Measurements from ENCODE around the gene FAM170B.

FAM170B gene

GRCh38 chr10:49139028-49139845 is 5.4 kb upstream of the FAM170B start:
- Histone ChIP-seq H3K4me1 (ENCODE audit: control insufficient read depth in 2 of 2, insufficient read depth in 2 of 2, low read length in 2 of 2) (peaks cover 3 to 4% of the 10 kb centered on the region in 2 donors), H3K36me3 (ENCODE audit: control insufficient read depth in 2 of 2, insufficient read depth in 2 of 2, low read length in 2 of 2) (no peaks in the 10 kb centered on the region), H3K27ac (ENCODE audit: low read depth in 2 of 2, low read length in 2 of 2) (peak overlapping the region; percentile 36 to 49), H3K9me3 (ENCODE audit: control insufficient read depth in 2 of 2, low read length in 2 of 2) (no peaks in the 10 kb centered on the region), H3K9ac (ENCODE audit: low read depth in 1 of 2, low read length in 2 of 2) (no peak overlapping the region), H3K4me3 (ENCODE audit: low read length in 2 of 2) (no peak overlapping the region), H3K27me3 (ENCODE audit: control insufficient read depth in 2 of 2, insufficient read depth in 2 of 2, low read length in 2 of 2) (no peaks in the 10 kb centered on the region)

DNA sequence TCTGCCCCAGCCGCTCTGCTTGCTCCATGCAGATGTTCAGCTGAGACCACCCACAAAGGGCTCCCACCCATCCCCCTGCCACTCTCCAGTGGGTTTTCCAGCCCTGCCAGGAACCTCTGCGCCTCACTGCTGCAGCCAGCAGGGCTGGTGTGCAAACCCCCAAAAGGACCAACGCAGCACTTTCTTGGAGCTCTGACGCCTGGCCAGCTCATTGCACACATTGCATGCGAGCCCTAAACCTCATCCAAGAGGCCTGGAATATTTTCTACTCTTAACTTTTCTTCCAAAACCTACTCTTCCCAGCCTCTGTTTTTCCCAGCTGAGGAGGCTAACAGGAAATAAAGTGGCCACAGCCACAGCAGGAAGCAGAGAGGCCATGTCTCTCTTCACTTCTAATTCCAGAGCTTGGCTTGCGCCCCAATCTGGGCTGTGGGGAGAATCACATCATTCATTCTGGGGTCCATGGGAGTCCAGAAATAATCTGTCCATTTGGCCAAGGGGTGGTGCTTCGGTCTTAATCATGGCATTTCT is 4.6 kb upstream of the FAM170B start:
- H3K4me3 ChIP-seq (ENCODE audit: low read length in 2 of 2) = no peak overlapping the region
- H3K27me3 ChIP-seq (ENCODE audit: control insufficient read depth in 2 of 2, insufficient read depth in 2 of 2, low read length in 2 of 2) = no peaks in the 10 kb centered on the region
- H3K9me3 ChIP-seq (ENCODE audit: control insufficient read depth in 2 of 2, low read length in 2 of 2) = no peaks in the 10 kb centered on the region
- no peaks in the 10 kb centered on the region for H3K36me3 ChIP-seq (ENCODE audit: control insufficient read depth in 2 of 2, insufficient read depth in 2 of 2, low read length in 2 of 2)
- H3K9ac ChIP-seq (ENCODE audit: low read depth in 1 of 2, low read length in 2 of 2) = no peak overlapping the region
- peaks cover 3 to 4% of the 10 kb centered on the region in 2 donors for H3K4me1 ChIP-seq (ENCODE audit: control insufficient read depth in 2 of 2, insufficient read depth in 2 of 2, low read length in 2 of 2)
- peak overlapping the region; percentile 20 to 44 for H3K27ac ChIP-seq (ENCODE audit: low read depth in 2 of 2, low read length in 2 of 2)

GRCh38 chr10:49136525-49136924 is 2.7 kb upstream of the FAM170B start:
- Histone ChIP-seq H3K27me3 (ENCODE audit: control insufficient read depth in 2 of 2, insufficient read depth in 2 of 2, low read length in 2 of 2) (no peaks in the 10 kb centered on the region), H3K9me3 (ENCODE audit: control insufficient read depth in 2 of 2, low read length in 2 of 2) (no peaks in the 10 kb centered on the region), H3K4me3 (ENCODE audit: low read length in 2 of 2) (no peak overlapping the region), H3K9ac (ENCODE audit: low read depth in 1 of 2, low read length in 2 of 2) (no peak overlapping the region), H3K36me3 (ENCODE audit: control insufficient read depth in 2 of 2, insufficient read depth in 2 of 2, low read length in 2 of 2) (no peaks in the 10 kb centered on the region), H3K27ac (ENCODE audit: low read depth in 2 of 2, low read length in 2 of 2) (no peak overlapping the region), H3K4me1 (ENCODE audit: control insufficient read depth in 2 of 2, insufficient read depth in 2 of 2, low read length in 2 of 2) (peaks cover 3 to 4% of the 10 kb centered on the region in 2 donors)

GRCh38 chr10:49135575-49136313 is 1.9 kb upstream of the FAM170B start:
- no peak overlapping the region for H3K27ac ChIP-seq (ENCODE audit: low read depth in 2 of 2, low read length in 2 of 2)
- H3K9ac ChIP-seq (ENCODE audit: low read depth in 1 of 2, low read length in 2 of 2) = no peak overlapping the region

DNA sequence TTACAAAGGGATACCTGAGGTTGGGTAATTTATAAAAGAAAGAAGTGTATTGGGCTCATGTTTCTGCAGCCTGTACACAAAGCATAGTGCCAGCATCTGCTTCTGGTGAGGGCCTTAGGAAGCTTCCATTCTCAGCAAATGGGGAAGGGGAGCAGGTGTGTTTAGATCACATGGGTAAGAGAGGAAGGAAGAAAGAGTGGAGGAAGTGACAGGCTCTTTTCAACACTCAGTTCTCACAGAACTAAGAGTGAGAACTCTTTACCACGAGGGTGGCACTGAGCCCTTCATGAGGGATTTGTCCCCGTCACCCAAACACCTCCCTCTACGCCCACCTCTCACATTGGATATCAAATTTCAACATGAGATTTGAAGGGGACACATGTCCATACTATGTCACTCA is 506 bp upstream of the FAM170B start:
- no peak overlapping the region for H3K27ac ChIP-seq (ENCODE audit: low read depth in 2 of 2, low read length in 2 of 2)
- no peak overlapping the region for H3K9ac ChIP-seq (ENCODE audit: low read depth in 1 of 2, low read length in 2 of 2)
- no peaks in the 10 kb centered on the region for H3K9me3 ChIP-seq (ENCODE audit: control insufficient read depth in 2 of 2, low read length in 2 of 2)
- H3K4me1 ChIP-seq (ENCODE audit: control insufficient read depth in 2 of 2, insufficient read depth in 2 of 2, low read length in 2 of 2) = peaks cover 0 to 4% of the 10 kb centered on the region in 2 donors
- no peak overlapping the region for H3K4me3 ChIP-seq (ENCODE audit: low read length in 2 of 2)
- no peaks in the 10 kb centered on the region for H3K36me3 ChIP-seq (ENCODE audit: control insufficient read depth in 2 of 2, insufficient read depth in 2 of 2, low read length in 2 of 2)
- H3K27me3 ChIP-seq (ENCODE audit: control insufficient read depth in 2 of 2, insufficient read depth in 2 of 2, low read length in 2 of 2) = no peaks in the 10 kb centered on the region

More at GRCh38 chr10:49135575-49136313, 1.9 kb upstream of the FAM170B start:
- Histone ChIP-seq H3K27me3 (ENCODE audit: control insufficient read depth in 2 of 2, insufficient read depth in 2 of 2, low read length in 2 of 2) (no peaks in the 10 kb centered on the region), H3K4me3 (ENCODE audit: low read length in 2 of 2) (no peak overlapping the region), H3K4me1 (ENCODE audit: control insufficient read depth in 2 of 2, insufficient read depth in 2 of 2, low read length in 2 of 2) (peaks cover 3 to 4% of the 10 kb centered on the region in 2 donors), H3K9me3 (ENCODE audit: control insufficient read depth in 2 of 2, low read length in 2 of 2) (no peaks in the 10 kb centered on the region), H3K36me3 (ENCODE audit: control insufficient read depth in 2 of 2, insufficient read depth in 2 of 2, low read length in 2 of 2) (no peaks in the 10 kb centered on the region)

DNA sequence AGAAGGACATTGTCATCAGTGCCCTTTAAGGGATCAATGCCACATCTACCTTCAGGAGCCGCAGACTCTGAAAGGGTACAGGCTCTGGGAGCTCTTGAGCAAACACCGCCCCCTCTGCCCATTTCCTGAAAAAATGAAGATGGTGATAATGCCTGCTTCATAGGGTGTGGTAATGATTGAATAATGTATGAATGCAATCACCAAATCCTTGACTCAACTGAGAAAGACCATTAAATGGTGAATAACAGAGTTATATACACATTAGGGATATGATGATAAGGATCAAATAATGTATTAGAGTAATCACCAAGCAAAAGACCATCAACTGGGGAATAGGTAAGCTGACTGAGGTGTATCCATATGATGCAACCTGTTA is 1.5 kb downstream of the FAM170B start:
- H3K27ac ChIP-seq (ENCODE audit: low read depth in 2 of 2, low read length in 2 of 2) = no peak overlapping the region
- H3K9ac ChIP-seq (ENCODE audit: low read depth in 1 of 2, low read length in 2 of 2) = no peak overlapping the region
- H3K4me3 ChIP-seq (ENCODE audit: low read length in 2 of 2) = no peak overlapping the region
- H3K27me3 ChIP-seq (ENCODE audit: control insufficient read depth in 2 of 2, insufficient read depth in 2 of 2, low read length in 2 of 2) = no peaks in the 10 kb centered on the region
- H3K9me3 ChIP-seq (ENCODE audit: control insufficient read depth in 2 of 2, low read length in 2 of 2) = no peaks in the 10 kb centered on the region
- no peaks in the 10 kb centered on the region for H3K4me1 ChIP-seq (ENCODE audit: control insufficient read depth in 2 of 2, insufficient read depth in 2 of 2, low read length in 2 of 2)
- H3K36me3 ChIP-seq (ENCODE audit: control insufficient read depth in 2 of 2, insufficient read depth in 2 of 2, low read length in 2 of 2) = no peaks in the 10 kb centered on the region

DNA sequence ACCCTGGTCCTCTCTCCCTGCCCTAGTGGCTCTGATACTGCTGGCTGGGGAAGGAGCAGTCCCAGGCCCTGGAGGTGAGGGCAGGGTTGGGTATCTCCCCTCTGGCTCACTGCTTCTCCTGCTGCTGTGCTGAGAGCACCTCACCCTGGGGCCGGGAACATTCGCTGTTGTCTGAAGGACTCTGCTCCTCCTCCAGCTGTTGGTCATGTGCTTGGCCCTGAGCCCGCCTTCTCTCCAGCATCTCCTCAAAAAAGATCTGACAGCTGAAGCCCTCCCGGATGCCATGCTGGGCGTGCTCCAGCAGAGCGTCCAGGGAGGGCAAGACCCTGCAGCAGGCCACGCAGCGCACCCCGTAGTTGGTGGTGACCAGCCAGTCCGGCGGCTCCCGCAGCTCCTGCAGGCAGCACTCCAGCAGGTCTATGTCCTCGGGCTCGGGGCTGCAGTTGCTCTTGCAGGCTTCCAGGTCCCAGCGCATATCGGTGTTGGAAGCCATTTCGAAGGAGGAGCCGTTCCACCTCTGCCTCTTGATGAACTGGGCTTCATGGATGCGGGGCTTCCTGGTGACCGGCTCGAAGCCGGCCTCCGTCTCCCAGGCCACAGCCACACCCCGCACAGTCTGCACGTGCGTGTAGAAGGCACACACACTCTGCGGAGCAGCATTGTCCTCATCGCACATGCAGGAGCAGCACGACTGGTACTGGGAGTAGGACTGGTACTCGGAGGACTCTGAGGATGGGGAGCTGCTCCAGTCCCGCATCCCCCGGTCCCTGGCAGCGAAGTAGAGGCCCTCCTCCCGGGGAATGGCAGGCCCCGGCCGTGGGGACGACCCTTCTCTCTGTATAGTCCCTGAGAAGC is 2.1 kb downstream of the FAM170B start:
- Histone ChIP-seq H3K9ac (ENCODE audit: low read depth in 1 of 2, low read length in 2 of 2) (no peak overlapping the region), H3K27ac (ENCODE audit: low read depth in 2 of 2, low read length in 2 of 2) (no peak overlapping the region), H3K4me1 (ENCODE audit: control insufficient read depth in 2 of 2, insufficient read depth in 2 of 2, low read length in 2 of 2) (no peaks in the 10 kb centered on the region), H3K36me3 (ENCODE audit: control insufficient read depth in 2 of 2, insufficient read depth in 2 of 2, low read length in 2 of 2) (no peaks in the 10 kb centered on the region), H3K9me3 (ENCODE audit: control insufficient read depth in 2 of 2, low read length in 2 of 2) (no peaks in the 10 kb centered on the region), H3K4me3 (ENCODE audit: low read length in 2 of 2) (no peak overlapping the region), H3K27me3 (ENCODE audit: control insufficient read depth in 2 of 2, insufficient read depth in 2 of 2, low read length in 2 of 2) (no peaks in the 10 kb centered on the region)

DNA sequence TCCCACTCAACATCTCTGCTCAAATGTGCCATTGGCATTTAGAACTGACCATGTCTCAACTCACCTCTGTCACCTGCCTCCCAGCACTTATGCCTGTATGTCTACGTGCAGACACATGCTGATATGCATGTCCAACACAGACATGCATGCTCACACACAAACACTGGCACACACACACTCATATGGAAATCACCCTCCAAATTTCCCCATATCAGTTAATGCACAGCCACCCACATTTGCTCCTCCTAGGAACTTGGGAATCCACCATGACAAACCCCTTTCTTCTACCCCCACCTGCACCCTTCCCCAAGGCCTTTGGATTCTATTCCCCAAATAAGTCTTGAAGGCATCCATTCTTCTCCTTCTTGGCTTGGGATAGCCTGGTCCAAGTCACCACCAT is 4.4 kb downstream of the FAM170B start:
- Histone ChIP-seq H3K36me3 (ENCODE audit: control insufficient read depth in 2 of 2, insufficient read depth in 2 of 2, low read length in 2 of 2) (no peaks in the 10 kb centered on the region), H3K27me3 (ENCODE audit: control insufficient read depth in 2 of 2, insufficient read depth in 2 of 2, low read length in 2 of 2) (no peaks in the 10 kb centered on the region), H3K27ac (ENCODE audit: low read depth in 2 of 2, low read length in 2 of 2) (no peak overlapping the region), H3K9ac (ENCODE audit: low read depth in 1 of 2, low read length in 2 of 2) (no peak overlapping the region), H3K4me3 (ENCODE audit: low read length in 2 of 2) (no peak overlapping the region), H3K4me1 (ENCODE audit: control insufficient read depth in 2 of 2, insufficient read depth in 2 of 2, low read length in 2 of 2) (no peaks in the 10 kb centered on the region), H3K9me3 (ENCODE audit: control insufficient read depth in 2 of 2, low read length in 2 of 2) (no peaks in the 10 kb centered on the region)

- no peaks in the 10 kb centered on the region for H3K4me1 ChIP-seq (ENCODE audit: control insufficient read depth in 2 of 2, insufficient read depth in 2 of 2, low read length in 2 of 2)
- no peaks in the 10 kb centered on the region for H3K36me3 ChIP-seq (ENCODE audit: control insufficient read depth in 2 of 2, insufficient read depth in 2 of 2, low read length in 2 of 2)
- no peak overlapping the region for H3K27ac ChIP-seq (ENCODE audit: low read depth in 2 of 2, low read length in 2 of 2)
- H3K9ac ChIP-seq (ENCODE audit: low read depth in 1 of 2, low read length in 2 of 2) = no peak overlapping the region
- no peak overlapping the region for H3K4me3 ChIP-seq (ENCODE audit: low read length in 2 of 2)
- H3K9me3 ChIP-seq (ENCODE audit: control insufficient read depth in 2 of 2, low read length in 2 of 2) = no peaks in the 10 kb centered on the region
- no peaks in the 10 kb centered on the region for H3K27me3 ChIP-seq (ENCODE audit: control insufficient read depth in 2 of 2, insufficient read depth in 2 of 2, low read length in 2 of 2)
Measured at GRCh38 chr10:49128854-49129253, 5.0 kb downstream of the FAM170B start.

Data from mucosa of rectum (tissue), 2 donors.